HG03064 (cell line): ENCODE measurements around the gene TSPAN10.

Experiments
- ATAC-seq: cut with Tn5 transposase; IDR thresholded peaks from one replicate; pipeline ENCODE4 v1.9.1; 2021; ENCODE audit warnings: low read depth; ENCODE audit not compliant: unreplicated experiment

TSPAN10 gene

DNA sequence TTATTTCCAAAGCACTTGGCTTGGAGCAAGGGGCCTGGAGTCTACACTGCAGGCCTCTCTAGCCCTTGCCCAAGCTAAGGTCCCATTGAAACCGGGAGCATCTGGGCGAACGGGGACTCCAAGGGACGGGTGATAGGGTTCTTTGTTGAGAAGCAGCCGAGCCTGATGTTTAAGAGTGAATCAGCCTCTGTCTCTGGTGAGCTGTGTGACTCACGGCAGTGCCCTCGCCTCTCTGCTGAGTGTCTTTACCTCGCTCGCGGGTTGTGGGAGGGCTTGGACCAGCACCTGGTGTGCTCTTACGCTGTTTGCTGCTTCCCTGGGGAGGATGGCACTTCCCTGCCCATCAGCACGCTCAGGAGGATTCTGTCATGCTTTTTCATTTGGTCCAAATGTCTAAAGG lies 48.1 kb downstream of the TSPAN10 start:
- no peak for ATAC-seq

DNA sequence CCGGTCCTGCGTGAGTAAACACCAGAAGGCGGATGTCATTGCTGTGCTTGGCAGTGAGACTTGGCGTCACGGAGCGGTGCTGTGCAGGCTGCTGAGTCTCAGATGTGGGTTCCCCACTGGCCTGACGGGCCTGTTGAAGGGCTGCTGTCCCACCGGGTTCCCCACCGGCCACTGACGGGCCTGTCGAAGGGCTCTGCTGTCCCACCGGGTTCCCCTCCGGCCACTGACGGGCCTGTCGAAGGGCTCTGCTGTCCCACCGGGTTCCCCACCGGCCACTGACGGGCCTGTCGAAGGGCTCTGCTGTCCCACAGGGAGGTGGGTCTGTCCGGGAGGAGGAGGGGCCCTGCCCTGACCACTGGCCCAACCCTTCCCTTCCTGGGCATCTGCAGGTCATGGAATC lies 49.6 kb downstream of the TSPAN10 start:
- ATAC-seq = no peak

DNA sequence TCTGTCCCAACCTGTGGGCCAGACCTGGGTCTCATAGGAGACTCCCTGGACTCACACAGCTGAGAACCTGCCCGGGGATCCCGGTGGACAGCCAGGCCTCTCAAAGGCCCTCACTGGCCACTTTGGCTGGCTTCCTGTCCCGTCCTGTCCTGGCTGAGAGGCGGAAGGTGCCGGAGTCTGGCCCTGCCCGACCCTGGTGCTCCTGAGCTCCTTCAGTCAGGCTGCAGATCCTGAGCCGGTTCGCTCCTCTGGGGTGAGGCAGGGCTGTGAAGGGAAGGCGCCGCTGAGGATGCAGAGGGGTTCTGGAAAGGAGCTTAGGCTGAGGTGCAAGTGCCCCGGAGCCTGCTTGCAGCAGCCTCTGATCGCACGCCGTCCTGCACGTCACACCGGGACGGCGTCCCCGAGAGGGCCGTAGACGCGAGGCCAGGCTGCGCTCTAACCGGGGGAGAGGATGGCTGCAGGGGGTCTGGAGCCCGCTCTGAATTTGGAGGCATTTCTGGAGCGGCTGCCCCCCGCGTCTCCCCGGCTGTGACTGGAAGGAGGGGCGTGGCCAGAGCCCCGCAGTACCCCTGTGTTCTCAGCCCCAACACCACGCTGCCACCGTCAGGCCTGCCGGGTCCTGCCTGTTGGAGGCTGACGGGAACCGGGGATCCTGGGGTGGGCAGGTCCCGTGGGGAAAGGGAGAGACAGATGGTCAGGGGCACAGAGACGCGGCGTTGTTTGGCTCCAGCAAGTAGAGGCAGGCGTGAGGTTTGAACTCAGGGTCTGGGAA lies 51.0 kb downstream of the TSPAN10 start:
- ATAC-seq = no peak

DNA sequence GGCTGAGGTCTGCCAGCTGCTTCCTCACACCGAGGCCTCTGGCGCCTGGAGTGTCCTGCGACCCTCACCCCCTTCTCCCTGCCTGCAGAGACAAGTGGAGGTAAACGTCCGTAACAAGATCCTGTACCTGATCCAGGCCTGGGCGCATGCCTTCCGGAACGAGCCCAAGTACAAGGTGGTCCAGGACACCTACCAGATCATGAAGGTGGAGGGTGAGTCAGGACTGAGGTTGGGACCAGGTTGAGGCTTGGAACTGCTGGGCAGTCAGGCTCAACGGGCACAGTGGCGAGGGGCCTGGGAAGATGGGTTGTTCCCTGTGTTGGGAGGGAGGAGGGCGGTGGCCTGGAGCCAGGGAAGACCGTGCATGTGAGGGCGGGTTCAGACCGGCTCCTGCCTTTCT lies 51.6 kb downstream of the TSPAN10 start:
- no peak for ATAC-seq

DNA sequence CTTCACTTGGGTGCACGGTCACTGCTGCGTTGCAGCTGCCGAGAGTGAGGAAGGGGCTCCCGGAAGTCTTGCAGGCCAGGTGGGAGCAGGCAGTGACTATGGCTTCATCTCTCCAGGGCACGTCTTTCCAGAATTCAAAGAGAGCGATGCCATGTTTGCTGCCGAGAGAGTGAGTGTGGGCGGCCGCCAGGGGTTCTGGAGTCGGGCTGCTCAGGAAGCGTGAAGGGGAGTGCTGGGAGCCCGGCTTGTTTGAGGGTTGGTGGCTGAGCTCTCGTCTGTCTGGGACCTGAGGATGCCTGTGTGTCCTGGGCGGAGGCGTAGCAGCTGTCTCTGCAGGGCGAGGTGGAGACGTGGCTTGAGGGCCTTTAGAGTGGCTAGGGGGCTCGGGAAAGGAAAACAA lies 53.1 kb downstream of the TSPAN10 start:
- no peak for ATAC-seq

DNA sequence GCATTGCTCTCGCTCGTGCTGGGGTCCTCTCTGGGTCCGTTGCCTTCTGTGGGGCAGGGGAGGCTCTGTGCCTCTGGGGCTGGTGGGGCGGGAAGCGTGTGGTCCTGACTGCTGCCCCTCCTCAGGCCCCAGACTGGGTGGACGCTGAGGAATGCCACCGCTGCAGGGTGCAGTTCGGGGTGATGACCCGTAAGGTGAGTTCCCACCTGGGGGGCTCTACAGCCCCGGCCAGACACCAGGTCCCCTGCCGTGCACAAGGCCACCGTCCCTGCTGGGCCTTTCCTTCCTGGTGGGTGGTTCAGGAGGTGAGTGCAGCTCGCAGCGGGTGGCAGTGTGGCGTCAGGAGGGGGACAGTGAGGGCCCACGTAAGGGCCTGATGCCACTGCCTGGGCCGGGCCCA lies 53.6 kb downstream of the TSPAN10 start:
- ATAC-seq = no peak

DNA sequence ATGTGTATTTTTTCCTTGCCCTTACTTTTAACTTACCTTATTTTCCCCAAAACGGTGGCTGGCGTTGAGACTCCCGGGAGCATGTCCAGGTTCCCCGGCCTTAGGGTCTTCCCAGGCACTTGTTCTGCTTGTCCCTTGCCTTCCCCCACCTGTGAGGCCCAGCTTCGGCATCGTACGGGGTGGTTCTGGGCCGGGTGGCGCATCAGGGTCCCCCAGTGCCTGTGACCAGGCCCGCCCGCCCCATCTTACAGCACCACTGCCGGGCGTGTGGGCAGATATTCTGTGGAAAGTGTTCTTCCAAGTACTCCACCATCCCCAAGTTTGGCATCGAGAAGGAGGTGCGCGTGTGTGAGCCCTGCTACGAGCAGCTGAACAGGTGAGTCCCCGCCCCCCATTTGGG lies 54.2 kb downstream of the TSPAN10 start:
- ATAC-seq = no peak

DNA sequence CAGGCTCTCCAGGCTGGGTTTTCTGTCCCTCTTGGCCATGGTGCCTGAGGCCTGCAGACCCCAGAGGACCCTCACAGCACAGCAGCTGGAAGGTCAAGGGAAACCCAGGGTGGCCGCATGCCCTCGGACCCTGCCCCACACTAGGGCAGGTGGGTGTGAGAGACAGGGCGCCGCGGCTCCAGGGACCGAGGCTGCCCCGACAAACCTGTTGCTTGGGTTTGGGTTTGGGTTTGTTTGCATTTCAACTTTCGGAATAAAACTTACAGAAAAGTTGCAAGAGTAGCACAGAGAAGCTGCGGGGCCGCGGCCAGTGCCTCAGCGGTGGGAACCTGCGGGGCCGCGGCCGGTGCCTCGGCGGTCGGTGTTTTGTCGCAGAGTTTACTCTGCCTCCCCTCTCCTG lies 54.6 kb downstream of the TSPAN10 start:
- no peak for ATAC-seq

DNA sequence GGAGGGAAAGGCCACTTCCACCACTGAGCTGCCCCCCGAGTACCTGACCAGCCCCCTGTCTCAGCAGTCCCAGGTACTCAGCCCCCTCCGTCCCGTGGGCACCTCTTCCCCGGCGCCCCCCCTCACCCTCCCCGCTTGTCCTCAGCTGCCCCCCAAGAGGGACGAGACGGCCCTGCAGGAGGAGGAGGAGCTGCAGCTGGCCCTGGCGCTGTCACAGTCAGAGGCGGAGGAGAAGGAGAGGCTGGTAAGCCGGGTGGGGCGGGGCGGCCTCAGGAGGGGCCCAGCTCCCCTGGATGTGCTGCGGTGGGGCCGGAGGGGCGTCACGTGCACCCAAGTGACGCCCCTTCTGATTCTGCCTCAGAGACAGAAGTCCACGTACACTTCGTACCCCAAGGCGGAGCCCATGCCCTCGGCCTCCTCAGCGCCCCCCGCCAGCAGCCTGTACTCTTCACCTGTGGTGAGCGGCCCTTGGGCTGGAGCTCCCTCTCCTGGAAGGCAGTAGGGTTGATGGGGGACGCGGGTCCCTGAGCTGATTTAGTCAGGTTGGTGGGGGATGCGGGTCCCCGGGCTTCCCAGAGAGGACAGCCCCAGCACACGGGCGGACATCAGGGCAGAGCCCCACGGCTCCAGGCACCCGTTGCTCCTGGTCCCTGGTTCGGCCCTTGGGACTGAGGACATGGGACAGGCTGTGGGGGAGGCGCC lies 56.7 kb downstream of the TSPAN10 start:
- no peak for ATAC-seq

DNA sequence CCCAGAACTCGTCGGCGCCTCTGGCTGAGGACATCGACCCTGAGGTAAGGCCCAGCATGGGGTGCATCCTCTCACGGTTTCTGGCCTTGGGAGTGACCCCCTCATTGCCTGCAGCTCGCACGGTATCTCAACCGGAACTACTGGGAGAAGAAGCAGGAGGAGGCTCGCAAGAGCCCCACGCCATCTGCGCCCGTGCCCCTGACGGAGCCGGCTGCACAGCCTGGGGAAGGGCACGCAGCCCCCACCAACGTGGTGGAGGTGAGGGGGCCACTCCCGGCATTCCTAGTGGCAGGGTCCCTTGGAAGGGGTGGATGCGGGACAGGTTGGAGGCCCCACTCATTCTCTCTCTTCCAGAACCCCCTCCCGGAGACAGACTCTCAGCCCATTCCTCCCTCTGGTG lies 57.8 kb downstream of the TSPAN10 start:
- no peak for ATAC-seq

DNA sequence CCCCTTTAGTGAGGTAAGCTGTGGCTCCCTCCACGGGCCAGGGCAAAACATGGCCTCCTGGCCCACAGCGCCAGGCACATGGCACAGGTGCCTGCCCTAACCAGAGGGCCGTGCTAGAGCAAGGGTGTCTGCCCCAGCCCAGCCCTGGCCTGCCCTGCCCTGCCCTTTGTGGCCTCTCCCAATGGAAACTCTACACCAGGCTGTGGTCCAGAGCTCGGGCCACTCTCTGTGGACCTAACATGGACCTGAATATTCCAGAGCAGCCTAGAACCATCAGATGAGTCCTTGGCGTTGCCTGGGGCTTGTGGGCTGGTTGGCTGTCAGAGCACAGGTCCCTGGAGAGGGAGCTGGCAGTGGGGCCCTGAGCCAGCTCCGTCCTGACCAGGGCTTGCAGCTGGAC lies 58.2 kb downstream of the TSPAN10 start:
- no peak for ATAC-seq

DNA sequence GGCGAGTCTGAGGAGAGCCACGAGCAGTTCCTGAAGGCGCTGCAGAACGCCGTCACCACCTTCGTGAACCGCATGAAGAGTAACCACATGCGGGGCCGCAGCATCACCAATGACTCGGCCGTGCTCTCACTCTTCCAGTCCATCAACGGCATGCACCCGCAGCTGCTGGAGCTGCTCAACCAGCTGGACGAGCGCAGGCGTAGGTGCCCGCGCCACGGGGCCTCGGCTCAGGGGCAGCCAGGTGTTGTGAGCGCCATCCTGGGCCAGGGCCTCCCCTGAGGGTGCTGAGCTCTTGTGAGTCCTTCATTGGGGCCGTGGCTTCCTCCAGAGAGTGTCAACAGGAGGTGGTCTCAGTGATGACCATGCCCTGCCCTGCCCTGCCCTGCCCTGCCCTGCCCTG lies 58.8 kb downstream of the TSPAN10 start:
- no peak for ATAC-seq

DNA sequence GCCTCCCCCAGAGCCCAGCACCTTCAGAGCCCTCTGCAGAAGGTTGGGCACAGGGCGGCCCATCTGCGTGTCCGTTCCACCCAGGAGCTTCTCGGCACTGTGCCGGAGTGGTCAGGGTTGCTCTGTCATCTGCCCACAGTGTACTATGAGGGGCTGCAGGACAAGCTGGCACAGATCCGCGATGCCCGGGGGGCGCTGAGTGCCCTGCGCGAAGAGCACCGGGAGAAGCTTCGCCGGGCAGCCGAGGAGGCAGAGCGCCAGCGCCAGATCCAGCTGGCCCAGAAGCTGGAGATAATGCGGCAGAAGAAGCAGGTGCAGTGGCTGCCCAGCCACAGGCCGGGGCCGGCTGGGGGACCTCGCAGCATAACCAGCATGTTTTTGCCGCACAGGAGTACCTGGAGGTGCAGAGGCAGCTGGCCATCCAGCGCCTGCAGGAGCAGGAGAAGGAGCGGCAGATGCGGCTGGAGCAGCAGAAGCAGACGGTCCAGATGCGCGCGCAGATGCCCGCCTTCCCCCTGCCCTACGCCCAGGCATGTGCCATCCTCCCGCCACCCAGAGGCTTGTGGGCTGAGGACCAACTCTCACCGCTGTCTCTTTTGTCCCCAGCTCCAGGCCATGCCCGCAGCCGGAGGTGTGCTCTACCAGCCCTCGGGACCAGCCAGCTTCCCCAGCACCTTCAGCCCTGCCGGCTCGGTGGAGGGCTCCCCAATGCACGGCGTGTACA lies 59.4 kb downstream of the TSPAN10 start:
- no peak for ATAC-seq

DNA sequence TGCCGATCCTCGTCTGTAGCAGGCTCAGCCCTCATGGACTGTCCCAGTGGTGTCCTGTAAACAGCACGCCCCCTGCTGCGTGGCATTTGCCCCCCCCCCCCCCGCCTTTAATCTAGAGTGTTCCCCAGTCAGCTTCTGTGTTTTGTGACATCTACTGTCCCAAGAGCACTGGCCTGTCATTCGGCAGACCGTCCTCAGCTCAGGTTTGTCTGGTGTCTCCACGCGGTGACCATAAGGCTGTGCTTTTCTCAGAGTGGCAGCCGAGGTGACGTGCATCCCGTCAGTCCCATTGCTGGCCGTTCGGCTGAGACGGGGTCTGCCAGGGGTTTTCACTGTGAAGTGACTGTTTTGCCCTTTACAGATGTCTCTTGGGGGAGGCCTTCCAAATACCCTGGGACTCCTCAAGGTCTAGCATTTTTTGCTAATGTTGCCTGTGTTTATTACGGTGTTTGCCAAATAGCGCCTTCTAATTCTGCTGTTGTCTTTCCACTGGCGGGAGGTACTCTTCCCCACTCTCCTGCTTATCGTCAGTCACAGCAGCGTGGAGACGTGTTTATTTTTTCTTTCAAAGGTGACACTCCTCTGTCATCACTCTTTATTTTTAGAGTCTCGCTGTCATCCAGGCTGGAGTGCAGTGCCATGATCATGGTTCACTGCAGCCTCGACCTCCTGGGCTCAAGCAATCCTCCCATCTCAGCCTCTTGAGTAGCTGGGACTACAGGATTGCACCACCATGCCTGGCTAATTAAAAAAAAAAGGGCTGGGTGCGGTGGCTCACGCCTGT lies 60.5 kb downstream of the TSPAN10 start:
- no peak for ATAC-seq
